Neutrophil (primary cell): ENCODE results near the gene TBL1XR1.

Experiments
- H3K27ac ChIP-seq: fragments of 200-600 bp; sonication (generic); 2 replicates; pipeline ENCODE4 v1.5.1; 2016; ENCODE audit warnings: mild to moderate bottlenecking, moderate library complexity
- H3K27me3 ChIP-seq: fragments of 200-600 bp; sonication (generic); 2 replicates; pipeline ENCODE4 v1.6.0; 2016; ENCODE audit warnings: mild to moderate bottlenecking
- H3K36me3 ChIP-seq: fragments of 200-600 bp; sonication (generic); 2 replicates; pipeline ENCODE4 v1.5.1; 2017
- H3K4me1 ChIP-seq, 2 experiments: fragments of 200-600 bp in 1 of 2; sonication (generic) in 1 of 2; 1 replicate in 1 of 2; 2 replicates in 1 of 2; pipeline versions ENCODE4 v1.5.1 to v1.6.1; 2013 to 2016; ENCODE audit warnings: low read depth in 1 of 2, low read length in 1 of 2, mild to moderate bottlenecking in 1 of 2, moderate library complexity in 1 of 2; ENCODE audit not compliant: control insufficient read depth in 1 of 2, insufficient read depth in 1 of 2
- H3K4me3 ChIP-seq, 2 experiments: fragments of 200-600 bp in 1 of 2; sonication (generic) in 1 of 2; 1 replicate in 1 of 2; 2 replicates in 1 of 2; pipeline ENCODE4 v1.5.1; 2013 to 2016; ENCODE audit warnings: low read depth in 1 of 2, low read length in 1 of 2, mild to moderate bottlenecking in 1 of 2, moderate library complexity in 1 of 2
- H3K9me3 ChIP-seq: fragments of 200-600 bp; sonication (generic); 2 replicates; pipeline ENCODE4 v1.5.1; 2016
- TF ChIP-seq, protein P1 (sequence below): fragments of 200-600 bp; sonication (generic); IDR thresholded peaks from 2 replicates; pipeline ENCODE4 v1.5.1; 2016; ENCODE audit warnings: antibody characterized with exemption

TBL1XR1 gene

DNA sequence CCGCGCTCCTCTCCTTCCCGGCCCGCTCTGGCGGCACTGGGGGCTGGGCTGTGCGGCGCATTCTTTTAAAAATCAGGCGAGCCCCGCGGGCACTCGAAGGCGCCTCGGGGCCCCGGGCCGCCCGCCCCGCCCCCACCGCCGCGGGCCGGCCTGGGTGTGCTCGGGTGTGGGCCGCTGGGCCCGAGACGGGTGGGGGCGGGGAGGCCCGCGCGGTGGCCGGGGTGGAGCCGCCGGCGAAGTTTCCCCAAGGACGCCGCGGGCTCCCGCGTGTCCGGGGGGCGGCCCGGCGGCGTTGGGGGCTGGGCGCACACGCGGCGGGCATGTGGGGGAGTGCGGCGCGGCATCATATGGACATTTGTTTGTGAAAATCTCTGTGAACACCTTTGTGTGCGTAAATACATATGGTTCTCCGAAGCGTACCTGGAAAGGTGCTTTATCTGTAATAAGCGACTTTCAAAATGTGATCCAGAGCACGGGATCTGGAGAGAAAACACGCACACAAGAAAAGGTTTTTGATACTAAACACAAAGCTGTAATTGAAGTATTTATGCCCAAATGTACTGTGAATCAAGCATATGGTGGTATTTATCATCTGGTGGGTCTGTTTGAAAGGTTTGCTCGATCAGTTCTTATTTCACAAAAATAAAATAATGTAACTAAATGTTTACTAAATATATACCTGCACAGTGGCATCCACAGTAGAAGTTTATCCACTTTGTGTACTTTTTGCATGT, 612 bp upstream of the TBL1XR1 start:
- TF ChIP-seq, protein P1, sequence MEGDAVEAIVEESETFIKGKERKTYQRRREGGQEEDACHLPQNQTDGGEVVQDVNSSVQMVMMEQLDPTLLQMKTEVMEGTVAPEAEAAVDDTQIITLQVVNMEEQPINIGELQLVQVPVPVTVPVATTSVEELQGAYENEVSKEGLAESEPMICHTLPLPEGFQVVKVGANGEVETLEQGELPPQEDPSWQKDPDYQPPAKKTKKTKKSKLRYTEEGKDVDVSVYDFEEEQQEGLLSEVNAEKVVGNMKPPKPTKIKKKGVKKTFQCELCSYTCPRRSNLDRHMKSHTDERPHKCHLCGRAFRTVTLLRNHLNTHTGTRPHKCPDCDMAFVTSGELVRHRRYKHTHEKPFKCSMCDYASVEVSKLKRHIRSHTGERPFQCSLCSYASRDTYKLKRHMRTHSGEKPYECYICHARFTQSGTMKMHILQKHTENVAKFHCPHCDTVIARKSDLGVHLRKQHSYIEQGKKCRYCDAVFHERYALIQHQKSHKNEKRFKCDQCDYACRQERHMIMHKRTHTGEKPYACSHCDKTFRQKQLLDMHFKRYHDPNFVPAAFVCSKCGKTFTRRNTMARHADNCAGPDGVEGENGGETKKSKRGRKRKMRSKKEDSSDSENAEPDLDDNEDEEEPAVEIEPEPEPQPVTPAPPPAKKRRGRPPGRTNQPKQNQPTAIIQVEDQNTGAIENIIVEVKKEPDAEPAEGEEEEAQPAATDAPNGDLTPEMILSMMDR: no peak
- Histone ChIP-seq H3K4me1 (peaks cover 64 to 70% of the 10 kb centered on the region in 2 experiments), H3K27ac (peak overlapping the region; percentile 98), H3K36me3 (no peaks in the 10 kb centered on the region), H3K27me3 (no peaks in the 10 kb centered on the region), H3K9me3 (no peaks in the 10 kb centered on the region), H3K4me3 (peak overlapping the region; percentile 60 to 92)

- Histone ChIP-seq H3K27me3 (no peaks in the 10 kb centered on the region), H3K27ac (peak overlapping the region; percentile 98), H3K9me3 (no peaks in the 10 kb centered on the region), H3K4me3 (peak overlapping the region; percentile 77 to 92), H3K4me1 (peaks cover 54 to 63% of the 10 kb centered on the region in 2 experiments), H3K36me3 (no peaks in the 10 kb centered on the region)
- TF ChIP-seq, protein P1: no peak
Measured at GRCh38 chr3:177196456-177197040, 734 bp downstream of the TBL1XR1 start.

DNA sequence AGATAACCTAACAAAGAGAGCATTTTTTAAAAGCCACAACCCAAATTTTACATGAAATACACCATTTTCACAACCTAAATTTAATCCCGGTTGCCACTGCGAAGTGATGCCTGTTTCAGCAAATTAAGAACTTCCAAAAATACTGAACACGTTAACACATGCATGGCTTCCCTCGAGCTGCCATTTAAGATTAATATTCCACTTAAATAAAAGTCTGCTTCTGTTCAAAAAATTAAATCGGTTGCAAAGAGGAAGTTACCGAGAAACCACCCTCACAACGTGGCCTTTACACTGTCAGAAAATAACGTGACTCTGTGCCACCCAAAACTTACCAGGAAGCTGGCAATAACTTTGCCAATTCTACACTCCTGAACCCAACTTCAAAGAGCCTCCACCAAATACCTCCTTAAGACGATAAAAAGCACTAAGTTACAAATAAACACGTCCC, 1.2 kb downstream of the TBL1XR1 start:
- Histone ChIP-seq H3K4me3 (peak overlapping the region; percentile 77 to 92), H3K27ac (peak overlapping the region; percentile 98), H3K27me3 (no peaks in the 10 kb centered on the region), H3K4me1 (peaks cover 54 to 63% of the 10 kb centered on the region in 2 experiments), H3K9me3 (no peaks in the 10 kb centered on the region), H3K36me3 (no peaks in the 10 kb centered on the region)
- TF ChIP-seq, protein P1: no peak

GRCh38 chr3:177195242-177195991, 1.9 kb downstream of the TBL1XR1 start:
- Histone ChIP-seq H3K36me3 (no peaks in the 10 kb centered on the region), H3K4me3 (peak overlapping the region; percentile 77 to 92), H3K9me3 (no peaks in the 10 kb centered on the region), H3K27ac (peak overlapping the region; percentile 98), H3K27me3 (no peaks in the 10 kb centered on the region), H3K4me1 (peaks cover 49 to 59% of the 10 kb centered on the region in 2 experiments)
- TF ChIP-seq, protein P1: no peak

GRCh38 chr3:177194299-177194698, 3.0 kb downstream of the TBL1XR1 start:
- Histone ChIP-seq H3K4me1 (peaks cover 42 to 53% of the 10 kb centered on the region in 2 experiments), H3K27ac (no peak overlapping the region), H3K27me3 (no peaks in the 10 kb centered on the region), H3K4me3 (no peak overlapping the region), H3K9me3 (no peaks in the 10 kb centered on the region), H3K36me3 (no peaks in the 10 kb centered on the region)
- TF ChIP-seq, protein P1: no peak
